Measurements from ENCODE around the gene JARID2. TPM values are rescaled to one million over a fixed set of nuclear protein-coding genes. Genes with fewer than 3 reads are reported as not detected.
A peak's percentile ranks its signal among the peaks of the same experiment; 100 is the strongest.

JARID2 gene
- total and polyA plus RNA-seq, 11 donors = 3.5 to 12.2 (median 7.5) TPM

- DNase-seq (no peak), ATAC-seq (peak in 3 of 4 donors; percentile 36 to 74 (median 61))
- TF ChIP-seq POLR2A (IDR thresholded peaks at IDR 0.05) (no peak), CTCF (IDR thresholded peaks at IDR 0.05) (no peak)
- H3K4me3 ChIP-seq = no peak overlapping the region
- no peaks in the 10 kb centered on the region for H3K36me3 ChIP-seq
- H3K9me3 ChIP-seq = no peaks in the 10 kb centered on the region
- peaks cover 3 to 80% (median 61%) of the 10 kb centered on the region in 12 donors for H3K4me1 ChIP-seq
- H3K27me3 ChIP-seq = no peaks in the 10 kb centered on the region
- peak overlapping the region in 1 of 12 donors; percentile 2 for H3K27ac ChIP-seq
- WGBS, 4 donors = 58 to 62% (median 60%) methylated on average over 5 of the region's 5 CpGs
- intact Hi-C loops (cut with DNase I) = loop anchor here in 9 of 10 donors (5.0 kb wide), 9 partner anchors 46 to 1521 kb away; partner anchors contain the start of genes JARID2 (in 5 of the 9) and RNF182 (in 1 of the 9)
Observed at GRCh38 chr6:15443119-15443830, 197.4 kb downstream of the JARID2 start.

GRCh38 chr6:15444081-15444731, 198.3 kb downstream of the JARID2 start:
- peaks cover 3 to 82% (median 67%) of the 10 kb centered on the region in 12 donors for H3K4me1 ChIP-seq
- peak overlapping the region in 5 of 12 donors; percentile 2 to 40 (median 20) for H3K27ac ChIP-seq
- ATAC-seq (peak in 1 of 4 donors; percentile 35), DNase-seq (no peak)
- H3K36me3 ChIP-seq = no peaks in the 10 kb centered on the region
- peak overlapping the region in 1 of 12 donors; percentile 11 for H3K4me3 ChIP-seq
- H3K27me3 ChIP-seq = no peaks in the 10 kb centered on the region
- no peak for TF ChIP-seq POLR2A (IDR thresholded peaks at IDR 0.05)
- TF ChIP-seq CTCF (IDR thresholded peaks at IDR 0.05) = no peak
- intact Hi-C loops (cut with DNase I) = loop anchor here in 9 of 10 donors (2.0 to 5.0 kb wide), 10 partner anchors 47 to 1522 kb away; partner anchors contain the start of genes JARID2 (in 5 of the 9) and RNF182 (in 1 of the 9)
- WGBS, 4 donors = 48 to 61% (median 51%) methylated on average over 14 of the region's 14 CpGs
- no peaks in the 10 kb centered on the region for H3K9me3 ChIP-seq

GRCh38 chr6:15444881-15445280, 199.0 kb downstream of the JARID2 start:
- Histone ChIP-seq H3K4me1 (peaks cover 3 to 80% (median 67%) of the 10 kb centered on the region in 12 donors), H3K27me3 (no peaks in the 10 kb centered on the region), H3K4me3 (no peak overlapping the region), H3K9me3 (no peaks in the 10 kb centered on the region), H3K36me3 (no peaks in the 10 kb centered on the region), H3K27ac (peak overlapping the region in 2 of 12 donors; percentile 12 to 40)
- ATAC-seq = peak in 1 of 4 donors; percentile 7
- peak in 1 of 12 donors; percentile 5 for TF ChIP-seq CTCF (IDR thresholded peaks at IDR 0.05)
- no peak for TF ChIP-seq POLR2A (IDR thresholded peaks at IDR 0.05)
- 40 to 64% (median 53%) methylated on average over 3 of the region's 3 CpGs for WGBS, 4 donors
- DNase-seq = no peak
- intact Hi-C loops (cut with DNase I) = loop anchor here in 9 of 10 donors (2.0 to 5.0 kb wide), 10 partner anchors 46 to 1523 kb away; partner anchors contain the start of genes JARID2 (in 5 of the 9) and RNF182 (in 1 of the 9)

Measured in heart left ventricle (tissue), 16 donors.